ENCODE data around the gene L3MBTL3. TPM values are rescaled to one million over a fixed set of nuclear protein-coding genes. Genes with fewer than 3 reads are reported as not detected.

The L3MBTL3 gene
- total RNA-seq, 1 experiment from 2014 or later: 3.1 TPM

DNA sequence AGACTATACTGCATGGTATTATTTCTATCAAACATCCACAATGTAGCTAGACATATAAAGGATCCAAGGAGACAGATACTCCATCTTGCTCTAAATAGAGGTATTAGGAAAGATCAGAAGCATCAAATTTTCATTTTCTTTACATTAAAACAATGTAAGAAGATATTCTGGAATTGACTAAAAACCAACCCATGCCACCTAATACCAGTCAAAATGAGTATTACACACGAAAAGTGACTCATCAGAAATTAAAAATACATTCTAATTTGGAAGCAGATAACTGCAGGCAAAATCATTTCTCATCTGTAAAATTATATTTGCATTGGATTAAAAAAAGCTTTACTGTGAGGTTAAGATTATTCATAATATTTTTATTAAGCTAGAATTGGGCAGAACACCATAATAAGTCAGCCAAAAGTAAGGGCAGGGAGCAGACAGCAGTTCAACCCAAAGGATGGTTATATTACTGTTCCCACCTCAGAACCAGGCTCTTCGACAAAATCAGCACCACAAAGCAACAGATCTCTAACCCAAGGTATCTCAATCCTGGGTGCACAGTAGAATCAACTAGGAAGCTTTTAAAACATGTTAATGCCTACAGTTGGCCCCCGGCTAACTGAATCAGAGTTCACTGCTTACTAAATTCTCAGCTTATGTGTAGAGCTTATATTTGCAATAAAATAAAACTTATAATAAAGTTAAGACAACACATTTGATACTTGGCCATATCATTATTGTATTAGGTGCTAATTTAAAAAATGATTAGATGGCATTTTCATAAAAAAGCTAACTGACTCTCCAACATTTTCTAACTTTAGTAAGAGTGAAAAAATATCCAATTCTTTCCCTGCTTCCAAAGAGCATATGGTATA is 169.2 kb downstream of the L3MBTL3 start:
- ChIA-PET POLR2A (ENCODE audit: unreplicated experiment) (no interaction called here), CTCF (no interaction called here)

DNA sequence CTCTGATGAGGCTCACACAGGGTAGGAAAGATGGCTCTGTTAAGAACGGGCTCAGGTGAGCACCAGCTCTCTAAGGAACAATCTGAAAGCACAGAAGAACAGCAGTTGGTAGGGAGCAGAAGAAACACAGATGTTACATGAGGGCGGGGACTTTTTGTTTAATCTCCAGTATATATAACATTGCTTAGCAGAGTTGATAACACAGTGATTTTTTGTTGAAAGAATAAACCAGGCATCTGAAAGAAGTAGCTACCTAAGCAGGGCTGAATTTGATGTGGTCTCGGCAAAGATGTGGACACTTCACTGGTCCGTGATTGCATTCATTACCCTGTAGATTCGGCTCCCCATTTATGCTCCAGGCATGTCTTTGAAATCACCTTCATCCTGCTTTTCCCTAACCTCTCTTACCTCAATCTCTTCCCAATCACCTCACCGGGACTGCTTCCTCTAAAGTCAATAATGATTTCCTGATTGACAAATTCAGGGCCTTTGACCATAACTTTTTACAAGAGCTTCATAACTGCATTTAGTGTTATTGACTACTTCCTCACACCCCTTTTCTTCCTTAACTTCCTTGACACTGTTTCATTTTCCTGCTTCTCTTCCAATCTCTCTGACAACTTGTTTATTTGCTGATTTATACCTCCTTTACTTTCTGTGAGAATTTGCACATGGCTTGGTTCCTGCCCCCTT is 170.0 kb downstream of the L3MBTL3 start:
- no TSS peak for BruUV-seq (replicated peaks)
- Histone ChIP-seq H3K9me3 (ENCODE audit: low read length) (no peaks in the 10 kb centered on the region), H3K4me3 (ENCODE audit: low read length) (no peak overlapping the region), H3K79me2 (ENCODE audit: low read length) (no peaks in the 10 kb centered on the region), H3K9ac (ENCODE audit: low read length) (no peak overlapping the region), H2AFZ (ENCODE audit: low read length) (no peak overlapping the region), H3K4me2 (ENCODE audit: low read length) (no peak overlapping the region), H3K9me2 (replicated peaks; ENCODE audit: low read length) (no peaks in the 10 kb centered on the region), H3F3A (ENCODE audit: low read length, unreplicated experiment) (no peaks in the 10 kb centered on the region), H4K20me1 (ENCODE audit: low read length) (no peaks in the 10 kb centered on the region), H3K36me3 (ENCODE audit: low read depth, low read length) (no peaks in the 10 kb centered on the region), H3K27ac (ENCODE audit: low read length) (no peak overlapping the region), H3K27me3 (ENCODE audit: low read length) (no peaks in the 10 kb centered on the region), H3K4me1 (ENCODE audit: insufficient read depth, low read length) (no peaks in the 10 kb centered on the region)
- ATAC-seq (no peak), DNase-seq (no peak)
- CTCF ChIA-PET: no interaction called here
- intact Hi-C loops (cut with micrococcal nuclease): no loop called here
- POLR2A ChIA-PET (ENCODE audit: unreplicated experiment): no interaction called here
- TF ChIP-seq EZH2 (IDR thresholded peaks at IDR 0.05; ENCODE audit: low read length, unreplicated experiment) (no peak), CTCF (conservative IDR thresholded peaks at IDR 0.05; ENCODE audit: low read depth, low read length) (no peak), EZH2phosphoT487 (IDR thresholded peaks at IDR 0.05; ENCODE audit: borderline replicate concordance, low read length) (no peak)

More for the DNA sequence above, 169.2 kb downstream of the L3MBTL3 start:
- Histone ChIP-seq H3K79me2 (ENCODE audit: low read length) (no peaks in the 10 kb centered on the region), H2AFZ (ENCODE audit: low read length) (no peak overlapping the region), H4K20me1 (ENCODE audit: low read length) (no peaks in the 10 kb centered on the region), H3K4me3 (ENCODE audit: low read length) (no peak overlapping the region), H3K9me2 (replicated peaks; ENCODE audit: low read length) (no peaks in the 10 kb centered on the region), H3K4me1 (ENCODE audit: insufficient read depth, low read length) (no peaks in the 10 kb centered on the region), H3F3A (ENCODE audit: low read length, unreplicated experiment) (no peaks in the 10 kb centered on the region), H3K4me2 (ENCODE audit: low read length) (no peak overlapping the region), H3K27me3 (ENCODE audit: low read length) (no peaks in the 10 kb centered on the region), H3K9ac (ENCODE audit: low read length) (no peak overlapping the region), H3K27ac (ENCODE audit: low read length) (no peak overlapping the region), H3K9me3 (ENCODE audit: low read length) (no peaks in the 10 kb centered on the region), H3K36me3 (ENCODE audit: low read depth, low read length) (no peaks in the 10 kb centered on the region)
- TF ChIP-seq EZH2 (IDR thresholded peaks at IDR 0.05; ENCODE audit: low read length, unreplicated experiment): no peak
- TF ChIP-seq EZH2phosphoT487 (IDR thresholded peaks at IDR 0.05; ENCODE audit: borderline replicate concordance, low read length): no peak
- no peak for TF ChIP-seq CTCF (conservative IDR thresholded peaks at IDR 0.05; ENCODE audit: low read depth, low read length)
- no peak for DNase-seq
- no peak for ATAC-seq
- intact Hi-C loops (cut with micrococcal nuclease): no loop called here
- BruUV-seq (replicated peaks): no TSS peak
